K562 (cell line): Measurements from ENCODE around the gene LSM14B. TPM values are rescaled to one million over a fixed set of nuclear protein-coding genes. Genes with fewer than 3 reads are reported as not detected.

Experiments
- ATAC-seq: fragments of 200-7000 bp; cut with Tn5 transposase; 3 replicates; pipeline ENCODE4 v1.9.1; 2020; ENCODE audit warnings: moderate library complexity
- BruUV-seq: library from RNA; stranded (reverse); fragments of 400-500 nt; replicated peaks from 2 replicates; lab custom pipeline; 2021; lab: Mats Ljungman, UMichigan
- CTCF ChIA-PET: fragments of 300-600 bp; formaldehyde crosslinking; extraction: SDS; loops from one replicate; lab custom pipeline; 2021; ENCODE audit warnings: low intra/inter-chr PET ratio; lab: Yijun Ruan, JAX
- POLR2A ChIA-PET: fragments of 300-600, 350-650 bp; sonication (Branson Sonifier 250); formaldehyde crosslinking; extraction: SDS; loops from one replicate; lab custom pipeline; 2021; ENCODE audit warnings: antibody characterized with exemption, inconsistent platforms; lab: Yijun Ruan, JAX
- DNase-seq, 4 experiments: peaks; one replicate each; pipeline versions ENCODE4 v3.0.0 to v3.0.0-alpha.2; 2011 to 2018; ENCODE audit warnings: low spot score in 3 of 4, mixed read lengths in 3 of 4; ENCODE audit errors: extremely low read depth in 1 of 4
- FAIRE-seq: peaks from 2 replicates; lab custom pipeline; 2011; peaks lifted over from hg19 to GRCh38; lab: Jason Lieb, UNC
- H2AFZ ChIP-seq: 2 replicates; pipeline ENCODE4 v1.6.0; 2011; ENCODE audit warnings: low read depth, low read length, control low read depth, inconsistent platforms
- H3K27ac ChIP-seq: fragments of 200-600 bp; 3 replicates; pipeline ENCODE4 v1.8.0; 2011; ENCODE audit warnings: low read depth, mild to moderate bottlenecking, control low read depth, inconsistent platforms, low read length, moderate library complexity, mixed read lengths; ENCODE audit errors: extremely low read depth
- H3K27me3 ChIP-seq, 2 experiments: fragments of 300-600 bp in 1 of 2; 2 replicates in 1 of 2; 3 replicates in 1 of 2; pipeline versions ENCODE4 v1.6.0 to v1.8.0; 2011; ENCODE audit warnings: inconsistent platforms in 2 of 2, low read length in 2 of 2, mild to moderate bottlenecking in 1 of 2, mixed read lengths in 1 of 2, moderate library complexity in 1 of 2; ENCODE audit not compliant: control insufficient read depth in 2 of 2, insufficient read depth in 2 of 2
- H3K36me3 ChIP-seq: fragments of 300-600 bp; 3 replicates; pipeline ENCODE4 v1.8.0; 2011; ENCODE audit warnings: mild to moderate bottlenecking, low read length, inconsistent platforms; ENCODE audit not compliant: control insufficient read depth, insufficient read depth
- H3K4me1 ChIP-seq, 2 experiments: fragments of 200-600 bp in 1 of 2; replicated peaks in 1 of 2; 2 replicates in 1 of 2; 3 replicates in 1 of 2; pipeline versions ENCODE4 v1.5.1 to v1.8.0; 2011; ENCODE audit warnings: inconsistent platforms in 2 of 2, low read length in 2 of 2, mild to moderate bottlenecking in 1 of 2, mixed read lengths in 1 of 2, moderate library complexity in 1 of 2; ENCODE audit not compliant: control insufficient read depth in 2 of 2, insufficient read depth in 2 of 2
- H3K4me2 ChIP-seq: 2 replicates; pipeline ENCODE4 v1.6.1; 2011; ENCODE audit warnings: low read length, control low read depth, inconsistent platforms, mixed read lengths; ENCODE audit not compliant: insufficient read depth
- H3K4me3 ChIP-seq: fragments of 200-600 bp; sonication (generic), shearing (Covaris generic); 2 replicates; pipeline ENCODE4 v1.5.1; 2016; ENCODE audit warnings: control low read depth, inconsistent platforms
- H3K79me2 ChIP-seq: fragments of 200-600 bp; 3 replicates; pipeline ENCODE4 v1.8.0; 2011; ENCODE audit warnings: low read length, inconsistent platforms; ENCODE audit not compliant: control insufficient read depth, insufficient read depth
- H3K9ac ChIP-seq, 2 experiments: 2 replicates each; pipeline versions ENCODE4 v1.6.0 to v1.6.1; 2011; ENCODE audit warnings: low read depth in 2 of 2, low read length in 2 of 2, control low read depth in 1 of 2, inconsistent platforms in 1 of 2, mild to moderate bottlenecking in 1 of 2, mixed read lengths in 1 of 2; ENCODE audit not compliant: insufficient read depth in 1 of 2
- H3K9me1 ChIP-seq: one replicate; pipeline ENCODE4 v1.6.0; 2011; ENCODE audit warnings: inconsistent platforms, mild to moderate bottlenecking, low read length, moderate library complexity; ENCODE audit not compliant: control insufficient read depth, insufficient read depth
- H3K9me3 ChIP-seq: replicated peaks from 2 replicates; pipeline ENCODE4 v1.5.1; 2011; ENCODE audit warnings: low read depth, low read length, inconsistent platforms; ENCODE audit not compliant: control insufficient read depth, insufficient read depth
- H4K20me1 ChIP-seq: replicated peaks from 2 replicates; pipeline ENCODE4 v1.6.1; 2011; ENCODE audit warnings: low read length, inconsistent platforms, mixed read lengths; ENCODE audit not compliant: control insufficient read depth, insufficient read depth
- ARID3A ChIP-seq: IDR thresholded peaks from 2 replicates; pipeline ENCODE4 v1.6.1; 2012; ENCODE audit warnings: low read depth, low read length, improper control_type of control experiment, borderline replicate concordance
- GTF3C2 ChIP-seq: IDR thresholded peaks from 3 replicates; pipeline ENCODE4 v1.6.1; 2011; ENCODE audit warnings: borderline replicate concordance, mild to moderate bottlenecking, moderate library complexity; ENCODE audit not compliant: insufficient read length; ENCODE audit errors: extremely low read depth
- IRF9 ChIP-seq: fragments of 450-650 bp; IDR thresholded peaks from 2 replicates; pipeline ENCODE4 v1.6.1; 2016; ENCODE audit warnings: missing biosample characterization, missing genetic modification characterization
- RBM17 ChIP-seq: fragments of 200-400 bp; formaldehyde crosslinking; IDR thresholded peaks from 2 replicates; pipeline ENCODE4 v1.6.1; 2017; ENCODE audit warnings: low read depth, mild to moderate bottlenecking, low read length, borderline replicate concordance
- STAT5A ChIP-seq: IDR thresholded peaks from 2 replicates; pipeline ENCODE4 v1.6.1; 2012; ENCODE audit warnings: low read length, inconsistent platforms, borderline replicate concordance
- ZNF140 ChIP-seq: fragments of 250-450 bp; sonication (Bioruptor Pico); IDR thresholded peaks from 2 replicates; pipeline ENCODE4 v1.8.0; 2021; ENCODE audit warnings: moderate library complexity, mild to moderate bottlenecking, inconsistent platforms
- ZNF212 ChIP-seq: fragments of 450-650 bp; formaldehyde crosslinking; IDR thresholded peaks from 2 replicates; pipeline ENCODE4 v1.4.0; 2020; ENCODE audit warnings: mild to moderate bottlenecking
- ZZZ3 ChIP-seq: fragments of 450-650 bp; IDR thresholded peaks from 2 replicates; pipeline ENCODE4 v1.6.1; 2016; ENCODE audit warnings: antibody characterized with exemption, mild to moderate bottlenecking, moderate library complexity
- WGBS: fragments of 100-300 bp; shearing (Covaris generic); methylation state at CpG from one replicate; pipeline ENCODE4 v1.1.6; 2016; ENCODE audit warnings: low coverage, mixed read lengths; ENCODE audit not compliant: insufficient coverage; ENCODE audit errors: missing lambda C conversion rate; 5-methylcytosine and 5-hydroxymethylcytosine counted together
- in situ Hi-C: fragments of 300-500 bp; cut with MboI; formaldehyde crosslinking; loops from 4 replicates; pipeline ENCODE4 v1.15.0; 2018; ENCODE audit warnings: inconsistent platforms, mixed read lengths
- intact Hi-C: fragments of 100-400 bp; cut with micrococcal nuclease; formaldehyde crosslinking; loops from 2 replicates; pipeline ENCODE4 v1.14.2; 2022
- polyA plus RNA-seq, 8 experiments: library from polyadenylated mRNA; depleted of rRNA in 4 of 8; stranded (reverse) in 5 of 8; unstranded in 3 of 8; fragments of >200 nt; fragmentation: Nextera tagmentation in 2 of 8; fragmentation: Illumina TruSeq in 1 of 8; extraction: Ambion mirVana in 2 of 8; extraction: Trizol in 1 of 8; gene quantifications; 2 replicates each; pipeline versions ENCODE4 v1.2.1 to v1.2.3, GENCODE V29; 2011 to 2014; ENCODE audit warnings: inconsistent platforms in 1 of 8, missing spikeins in 1 of 8
- total RNA-seq, 7 experiments: library from RNA; depleted of rRNA in 6 of 7; stranded (reverse); fragments of >200 nt in 6 of 7; fragmentation: Illumina TruSeq in 2 of 7; extraction: Trizol in 2 of 7; gene quantifications; 2 replicates each; pipeline versions ENCODE4 v1.2.1 to v1.2.3, GENCODE V29; 2011 to 2021; ENCODE audit warnings: low replicate concordance in 1 of 7
- TF ChIP-seq, protein P1 (sequence below): fragments of 250-450 bp; sonication (Bioruptor Pico); IDR thresholded peaks from 2 replicates; pipeline ENCODE4 v1.8.0; 2021; ENCODE audit warnings: moderate library complexity, mild to moderate bottlenecking, inconsistent platforms
- TF ChIP-seq, protein P2 (sequence below): fragments of 450-650 bp; formaldehyde crosslinking; IDR thresholded peaks from 2 replicates; pipeline ENCODE4 v1.4.0; 2020; ENCODE audit warnings: mild to moderate bottlenecking

LSM14B gene
- total and polyA plus RNA-seq, 9 of the 15 experiments (the other 6 are each of a cell fraction or from before 2014, with no cell fraction given), result 0.66 to 36.0 (median 20.2) TPM

DNA sequence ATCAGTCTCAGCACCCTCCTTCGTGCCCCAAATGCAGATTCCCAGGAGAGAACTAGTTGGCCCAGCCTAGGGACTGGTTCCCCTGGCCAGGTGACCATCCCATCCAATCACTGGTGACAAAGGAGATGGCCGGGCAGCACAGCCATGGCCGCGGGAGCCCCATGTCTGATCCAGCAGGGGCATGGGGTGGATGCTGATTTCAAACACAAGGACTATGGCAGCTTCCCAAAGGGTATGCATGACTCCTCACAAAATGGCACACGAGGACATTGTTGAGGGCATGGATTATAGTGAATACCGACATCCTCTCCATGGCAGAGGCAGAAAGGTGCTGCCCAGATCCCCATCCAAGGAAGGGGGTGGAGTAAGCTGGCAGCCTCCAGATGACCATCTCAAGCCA is 9.9 kb upstream of the LSM14B start:
- ATAC-seq, result no peak
- no peaks in the 10 kb centered on the region for H3K9me1 ChIP-seq
- WGBS, result 0% methylated on average over 6 of the region's 6 CpGs
- no peak for FAIRE-seq
- H3K9me3 ChIP-seq, result peaks cover 5% of the 10 kb centered on the region
- H3K36me3 ChIP-seq, result no peaks in the 10 kb centered on the region
- no peak for DNase-seq
- intact Hi-C loops (no loop called here), in situ Hi-C loops (no loop called here)
- BruUV-seq, result no TSS peak
- H2AFZ ChIP-seq, result no peak overlapping the region
- no peak overlapping the region for H3K4me2 ChIP-seq
- H3K4me3 ChIP-seq, result no peak overlapping the region
- no peak overlapping the region for H3K9ac ChIP-seq
- peaks cover 0 to 13% of the 10 kb centered on the region in 2 experiments; a peak in 2 of 5 replicates for H3K4me1 ChIP-seq
- H3K27ac ChIP-seq, result no peak overlapping the region
- H3K27me3 ChIP-seq, result peaks cover 16 to 41% of the 10 kb centered on the region in 2 experiments
- H3K79me2 ChIP-seq, result no peaks in the 10 kb centered on the region
- ChIA-PET POLR2A (interaction anchor here (0.6 to 1.8 kb wide), 3 partner anchors 9 to 46 kb away, joined by 3 to 7 read pairs (median 5); partner anchors contain the start of genes LSM14B, SS18L1 and TAF4), CTCF (no interaction called here)
- H4K20me1 ChIP-seq, result no peaks in the 10 kb centered on the region
- TF ChIP-seq ZNF212 (CRISPR knock-in tag) (no peak), GTF3C2 (no peak), ZZZ3 (no peak), ZNF140 (CRISPR knock-in tag) (no peak), RBM17 (no peak), STAT5A (no peak), ARID3A (no peak), IRF9 (tag) (no peak)
- TF ChIP-seq, protein P1, sequence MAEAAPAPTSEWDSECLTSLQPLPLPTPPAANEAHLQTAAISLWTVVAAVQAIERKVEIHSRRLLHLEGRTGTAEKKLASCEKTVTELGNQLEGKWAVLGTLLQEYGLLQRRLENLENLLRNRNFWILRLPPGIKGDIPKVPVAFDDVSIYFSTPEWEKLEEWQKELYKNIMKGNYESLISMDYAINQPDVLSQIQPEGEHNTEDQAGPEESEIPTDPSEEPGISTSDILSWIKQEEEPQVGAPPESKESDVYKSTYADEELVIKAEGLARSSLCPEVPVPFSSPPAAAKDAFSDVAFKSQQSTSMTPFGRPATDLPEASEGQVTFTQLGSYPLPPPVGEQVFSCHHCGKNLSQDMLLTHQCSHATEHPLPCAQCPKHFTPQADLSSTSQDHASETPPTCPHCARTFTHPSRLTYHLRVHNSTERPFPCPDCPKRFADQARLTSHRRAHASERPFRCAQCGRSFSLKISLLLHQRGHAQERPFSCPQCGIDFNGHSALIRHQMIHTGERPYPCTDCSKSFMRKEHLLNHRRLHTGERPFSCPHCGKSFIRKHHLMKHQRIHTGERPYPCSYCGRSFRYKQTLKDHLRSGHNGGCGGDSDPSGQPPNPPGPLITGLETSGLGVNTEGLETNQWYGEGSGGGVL, result no peak
- TF ChIP-seq, protein P2, sequence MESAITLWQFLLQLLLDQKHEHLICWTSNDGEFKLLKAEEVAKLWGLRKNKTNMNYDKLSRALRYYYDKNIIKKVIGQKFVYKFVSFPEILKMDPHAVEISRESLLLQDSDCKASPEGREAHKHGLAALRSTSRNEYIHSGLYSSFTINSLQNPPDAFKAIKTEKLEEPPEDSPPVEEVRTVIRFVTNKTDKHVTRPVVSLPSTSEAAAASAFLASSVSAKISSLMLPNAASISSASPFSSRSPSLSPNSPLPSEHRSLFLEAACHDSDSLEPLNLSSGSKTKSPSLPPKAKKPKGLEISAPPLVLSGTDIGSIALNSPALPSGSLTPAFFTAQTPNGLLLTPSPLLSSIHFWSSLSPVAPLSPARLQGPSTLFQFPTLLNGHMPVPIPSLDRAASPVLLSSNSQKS (CRISPR knock-in tag), result no peak
